Activated T-cell treated with anti-CD3 and anti-CD28 coated beads for 24 hours (primary cell): Measurements from ENCODE around the gene NTSR1.

ENCODE experiments used
- DNase-seq: peaks from one replicate; pipeline ENCODE4 v3.0.0-alpha.2; 2020; ENCODE audit warnings: low read depth

NTSR1 gene

GRCh38 chr20:62758226-62758912 is 49.7 kb downstream of the NTSR1 start:
- DNase-seq: no peak

- DNase-seq: no peak
Observed at GRCh38 chr20:62759981-62760431, 51.4 kb downstream of the NTSR1 start.

- DNase-seq: no peak
Observed at GRCh38 chr20:62760471-62760855, 51.8 kb downstream of the NTSR1 start.

- no peak for DNase-seq
Observed at GRCh38 chr20:62760856-62761758, 52.5 kb downstream of the NTSR1 start.

GRCh38 chr20:62761759-62762131 is 53.1 kb downstream of the NTSR1 start:
- no peak for DNase-seq

- no peak for DNase-seq
Observed at GRCh38 chr20:62762376-62762775, 53.7 kb downstream of the NTSR1 start.

GRCh38 chr20:62762801-62763368 is 54.2 kb downstream of the NTSR1 start:
- DNase-seq: no peak

- DNase-seq: no peak
Observed at GRCh38 chr20:62763404-62763803, 54.8 kb downstream of the NTSR1 start.

- DNase-seq: no peak
Observed at GRCh38 chr20:62764156-62764935, 55.7 kb downstream of the NTSR1 start.

GRCh38 chr20:62765021-62765420 is 56.4 kb downstream of the NTSR1 start:
- no peak for DNase-seq

- no peak for DNase-seq
Observed at GRCh38 chr20:62765432-62766070, 56.9 kb downstream of the NTSR1 start.

- DNase-seq: no peak
Observed at GRCh38 chr20:62766071-62766450, 57.4 kb downstream of the NTSR1 start.

- no peak for DNase-seq
Observed at GRCh38 chr20:62766716-62767115, 58.1 kb downstream of the NTSR1 start.

- no peak for DNase-seq
Observed at GRCh38 chr20:62768234-62768546, 59.6 kb downstream of the NTSR1 start.

- DNase-seq: no peak
Observed at GRCh38 chr20:62768551-62769287, 60.1 kb downstream of the NTSR1 start.

- DNase-seq: no peak
Observed at GRCh38 chr20:62769346-62770071, 60.9 kb downstream of the NTSR1 start.

- no peak for DNase-seq
Observed at GRCh38 chr20:62770111-62770910, 61.7 kb downstream of the NTSR1 start.

GRCh38 chr20:62770916-62771315 is 62.3 kb downstream of the NTSR1 start:
- DNase-seq: no peak

GRCh38 chr20:62771396-62772102 is 62.9 kb downstream of the NTSR1 start:
- no peak for DNase-seq
